ENCODE measurements around the gene PLCB1.

The PLCB1 gene

DNA sequence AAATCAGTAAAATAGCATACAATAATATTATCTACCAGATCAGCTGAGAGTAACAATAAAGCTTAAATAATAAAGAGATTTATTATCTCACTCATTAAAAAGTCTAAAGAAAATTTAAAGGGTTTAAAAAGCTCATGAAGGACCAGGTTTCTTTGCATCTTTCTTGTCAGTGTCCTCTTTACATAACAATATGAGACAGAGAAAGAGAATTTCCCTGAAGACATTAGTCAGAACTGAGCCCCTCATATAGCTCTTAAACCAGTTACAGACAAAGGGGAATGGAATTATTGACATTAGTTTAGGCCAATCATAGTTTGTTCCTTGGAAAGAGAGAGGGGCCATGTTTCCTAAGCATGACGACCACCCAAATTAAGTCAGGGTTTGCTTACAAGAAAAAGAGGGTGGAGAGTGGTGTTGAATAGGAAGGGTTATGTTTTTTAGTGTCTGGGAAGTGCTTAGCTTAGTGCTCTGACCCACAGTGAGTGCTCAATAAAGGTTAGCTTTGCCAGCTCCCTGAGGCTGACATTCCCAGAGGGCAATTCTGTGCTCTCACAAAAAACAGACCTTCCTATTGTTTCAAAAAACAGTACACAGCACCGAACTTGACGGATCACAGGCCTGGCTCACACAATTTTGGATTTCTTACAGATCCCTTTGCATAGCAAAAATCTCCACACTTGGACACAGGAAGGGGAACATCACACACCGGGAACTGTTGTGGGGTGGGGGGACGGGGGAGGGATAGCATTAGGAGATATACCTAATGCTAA, 3.6 kb upstream of the PLCB1 start:
- no peak overlapping the region for H3K27ac ChIP-seq (ENCODE audit: insufficient read depth in 1 of 2, low read depth in 1 of 2, low read length in 2 of 2, poor library complexity in 1 of 2, severe bottlenecking in 2 of 2)
- H3K4me3 ChIP-seq (ENCODE audit: control insufficient read depth in 1 of 7, extremely low read depth in 1 of 7, insufficient read depth in 4 of 7, low read depth in 2 of 7, low read length in 6 of 7) = no peak overlapping the region
- H3K36me3 ChIP-seq (ENCODE audit: control insufficient read depth in 4 of 4, insufficient read depth in 4 of 4, low read length in 3 of 4) = no peaks in the 10 kb centered on the region
- H3K4me1 ChIP-seq (ENCODE audit: control extremely low read depth in 1 of 4, control insufficient read depth in 4 of 4, insufficient read depth in 4 of 4, low read length in 3 of 4) = peaks cover 2 to 16% (median 7%) of the 10 kb centered on the region in 4 experiments
- H3K27me3 ChIP-seq (replicated peaks in 2 of 5; ENCODE audit: control insufficient read depth in 4 of 5, insufficient read depth in 5 of 5, low read length in 4 of 5) = peaks cover 0 to 3% (median 0%) of the 10 kb centered on the region in 5 experiments
- H3K9me3 ChIP-seq (ENCODE audit: control extremely low read depth in 1 of 5, control insufficient read depth in 4 of 5, insufficient read depth in 2 of 5, low read depth in 1 of 5, low read length in 4 of 5) = no peaks in the 10 kb centered on the region
- WGBS (ENCODE audit: insufficient coverage) = 100% methylated on average over 1 of the region's 5 CpGs
- CTCF ChIA-PET = interaction anchor here (0.8 to 3.0 kb wide), 5 partner anchors 176 to 593 kb away, joined by 3 to 14 read pairs (median 4); no protein-coding TSS in a partner anchor
- POLR2A ChIA-PET = interaction anchor here (0.7 kb wide), 1 partner anchor 110 kb away, joined by 3 read pairs; no protein-coding TSS in a partner anchor
- no peak for DNase-seq

DNA sequence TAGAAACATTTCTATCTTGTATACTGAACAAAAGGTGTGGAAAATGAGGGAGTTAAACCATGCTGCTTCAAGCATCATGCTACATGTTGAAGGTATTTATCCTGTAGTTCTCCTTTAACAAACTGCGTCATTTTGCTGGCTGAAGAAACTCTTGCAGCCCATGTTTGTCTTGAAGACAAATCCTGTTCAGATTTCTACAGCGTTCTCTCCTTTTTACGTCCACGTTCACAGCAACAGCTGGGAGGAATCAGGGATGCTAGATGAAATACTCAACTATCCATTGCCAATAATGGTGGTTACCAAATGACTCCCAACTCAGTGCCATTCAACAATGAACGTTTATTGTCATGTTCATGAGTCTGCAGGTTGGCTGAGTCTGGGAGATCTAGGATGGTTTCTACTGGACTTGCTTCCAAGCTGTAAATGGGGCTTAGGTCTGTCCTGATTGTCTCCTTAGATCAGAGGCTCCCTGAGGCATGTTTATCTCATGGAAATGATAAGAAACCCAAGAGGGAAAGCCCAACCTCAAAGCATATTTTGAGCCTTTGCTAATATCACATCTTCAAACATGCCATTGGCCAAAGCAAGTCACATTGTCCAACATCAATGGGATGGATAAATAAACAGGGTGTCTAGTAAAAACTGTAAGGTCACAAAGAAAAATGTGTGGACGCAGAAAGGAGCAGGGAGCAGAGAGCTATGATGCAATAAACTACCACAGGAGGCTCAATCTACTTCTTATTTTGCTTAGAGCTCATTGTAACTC, 2.7 kb upstream of the PLCB1 start:
- CTCF ChIA-PET = interaction anchor here (1.9 to 3.0 kb wide), 4 partner anchors 257 to 593 kb away, joined by 4 to 27 read pairs (median 10); no protein-coding TSS in a partner anchor

DNA sequence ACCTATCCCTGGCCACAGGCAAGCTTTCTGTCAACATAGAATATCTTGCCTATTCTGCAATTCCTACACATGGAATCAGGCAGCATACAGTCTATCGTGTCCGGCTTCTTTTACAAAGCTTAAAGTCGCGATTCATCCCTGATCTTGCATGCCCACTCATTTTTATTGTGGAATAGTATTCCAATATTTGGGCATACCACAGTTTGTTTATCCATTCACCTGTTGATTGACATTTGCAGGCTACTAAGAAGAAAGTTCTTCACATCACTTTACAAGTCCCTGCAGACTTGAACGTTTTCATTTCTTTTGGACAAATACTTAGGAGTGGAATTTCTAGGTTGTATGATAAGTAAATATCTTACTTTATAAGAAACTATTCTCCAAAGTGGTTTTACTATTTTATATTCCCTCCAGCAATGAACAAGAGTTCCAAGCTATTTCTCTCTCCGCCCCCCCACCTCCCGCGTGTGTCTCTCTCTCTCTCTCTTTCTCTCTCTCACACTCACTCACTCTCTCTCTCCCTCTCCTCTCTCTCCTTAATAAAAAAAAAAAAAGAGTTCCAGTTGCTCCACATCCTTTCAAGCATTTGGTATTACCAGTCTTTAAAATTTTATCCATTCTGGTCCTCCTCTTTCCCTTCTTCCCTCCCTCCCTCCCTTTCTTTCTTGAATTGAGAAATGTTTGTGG, 1.1 kb upstream of the PLCB1 start:
- no peak overlapping the region for H3K27ac ChIP-seq (ENCODE audit: insufficient read depth in 1 of 2, low read depth in 1 of 2, low read length in 2 of 2, poor library complexity in 1 of 2, severe bottlenecking in 2 of 2)
- DNase-seq = no peak
- H3K27me3 ChIP-seq (replicated peaks in 2 of 5; ENCODE audit: control insufficient read depth in 4 of 5, insufficient read depth in 5 of 5, low read length in 4 of 5) = peaks cover 0 to 3% (median 0%) of the 10 kb centered on the region in 5 experiments
- H3K4me1 ChIP-seq (ENCODE audit: control extremely low read depth in 1 of 4, control insufficient read depth in 4 of 4, insufficient read depth in 4 of 4, low read length in 3 of 4) = peaks cover 15 to 37% (median 26%) of the 10 kb centered on the region in 4 experiments
- peak overlapping the region in 5 of 7 experiments; percentile 68 to 93 (median 86) for H3K4me3 ChIP-seq (ENCODE audit: control insufficient read depth in 1 of 7, extremely low read depth in 1 of 7, insufficient read depth in 4 of 7, low read depth in 2 of 7, low read length in 6 of 7)
- ChIA-PET POLR2A (no interaction called here), CTCF (interaction anchor here (0.7 to 2.9 kb wide), 18 partner anchors 8 to 591 kb away, joined by 3 to 27 read pairs (median 4); no protein-coding TSS in a partner anchor)
- no peaks in the 10 kb centered on the region for H3K9me3 ChIP-seq (ENCODE audit: control extremely low read depth in 1 of 5, control insufficient read depth in 4 of 5, insufficient read depth in 2 of 5, low read depth in 1 of 5, low read length in 4 of 5)
- peaks cover 0 to 2% (median 0%) of the 10 kb centered on the region in 4 experiments for H3K36me3 ChIP-seq (ENCODE audit: control insufficient read depth in 4 of 4, insufficient read depth in 4 of 4, low read length in 3 of 4)
- WGBS (ENCODE audit: insufficient coverage) = 78% methylated on average over 6 of the region's 8 CpGs

More for the DNA sequence above, 2.7 kb upstream of the PLCB1 start:
- 87% methylated on average over 6 of the region's 6 CpGs for WGBS (ENCODE audit: insufficient coverage)
- H3K4me1 ChIP-seq (ENCODE audit: control extremely low read depth in 1 of 4, control insufficient read depth in 4 of 4, insufficient read depth in 4 of 4, low read length in 3 of 4) = peaks cover 11 to 25% (median 16%) of the 10 kb centered on the region in 4 experiments
- no peak overlapping the region for H3K4me3 ChIP-seq (ENCODE audit: control insufficient read depth in 1 of 7, extremely low read depth in 1 of 7, insufficient read depth in 4 of 7, low read depth in 2 of 7, low read length in 6 of 7)
- H3K9me3 ChIP-seq (ENCODE audit: control extremely low read depth in 1 of 5, control insufficient read depth in 4 of 5, insufficient read depth in 2 of 5, low read depth in 1 of 5, low read length in 4 of 5) = no peaks in the 10 kb centered on the region
- no peak overlapping the region for H3K27ac ChIP-seq (ENCODE audit: insufficient read depth in 1 of 2, low read depth in 1 of 2, low read length in 2 of 2, poor library complexity in 1 of 2, severe bottlenecking in 2 of 2)
- H3K27me3 ChIP-seq (replicated peaks in 2 of 5; ENCODE audit: control insufficient read depth in 4 of 5, insufficient read depth in 5 of 5, low read length in 4 of 5) = peaks cover 0 to 3% (median 0%) of the 10 kb centered on the region in 5 experiments
- no peaks in the 10 kb centered on the region for H3K36me3 ChIP-seq (ENCODE audit: control insufficient read depth in 4 of 4, insufficient read depth in 4 of 4, low read length in 3 of 4)
- no peak for DNase-seq
- POLR2A ChIA-PET = no interaction called here

DNA sequence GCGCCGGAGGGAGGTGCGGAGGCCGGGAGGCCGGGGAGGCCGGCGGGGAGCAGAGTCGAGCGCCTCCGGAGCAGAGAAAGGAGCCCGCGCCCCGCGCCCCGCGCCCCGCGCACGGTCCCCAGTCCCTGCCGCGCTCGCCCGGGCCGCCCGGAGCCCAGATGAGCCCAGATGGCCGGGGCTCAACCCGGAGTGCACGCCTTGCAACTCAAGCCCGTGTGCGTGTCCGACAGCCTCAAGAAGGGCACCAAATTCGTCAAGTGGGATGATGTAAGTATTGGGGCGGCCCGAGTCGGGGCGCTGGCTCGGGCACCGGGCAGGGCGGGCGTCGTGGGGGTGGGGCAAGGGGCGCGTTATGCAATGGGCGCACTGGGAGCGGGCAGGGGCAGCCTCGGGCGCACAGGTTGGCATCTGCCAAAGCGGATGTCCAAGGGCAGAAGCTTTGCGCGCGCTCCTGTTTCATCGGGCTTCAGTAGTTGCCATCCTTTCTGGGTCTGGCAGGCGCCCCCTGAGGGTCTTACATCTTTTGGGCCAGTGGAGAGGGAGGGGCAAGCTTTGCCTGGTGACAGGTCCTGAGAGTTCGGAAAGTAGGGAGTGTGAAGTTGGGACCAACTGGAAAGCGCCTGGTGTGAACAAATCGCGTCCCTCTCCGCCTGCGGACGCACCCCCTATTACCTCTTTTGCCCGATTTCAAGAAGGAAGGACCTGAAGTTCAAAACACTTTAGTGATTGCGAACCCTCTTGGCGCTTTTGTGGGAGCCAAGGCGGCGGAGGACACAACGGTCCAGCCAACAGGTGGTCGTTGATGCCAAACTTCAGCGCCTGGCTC, 631 bp downstream of the PLCB1 start:
- H3K36me3 ChIP-seq (ENCODE audit: control insufficient read depth in 4 of 4, insufficient read depth in 4 of 4, low read length in 3 of 4) = peaks cover 0 to 8% (median 1%) of the 10 kb centered on the region in 4 experiments
- H3K27me3 ChIP-seq (replicated peaks in 2 of 5; ENCODE audit: control insufficient read depth in 4 of 5, insufficient read depth in 5 of 5, low read length in 4 of 5) = peaks cover 0 to 3% (median 0%) of the 10 kb centered on the region in 5 experiments
- peak; percentile 33 to 68 (median 52) for DNase-seq
- H3K27ac ChIP-seq (ENCODE audit: insufficient read depth in 1 of 2, low read depth in 1 of 2, low read length in 2 of 2, poor library complexity in 1 of 2, severe bottlenecking in 2 of 2) = peak overlapping the region in 1 of 2 experiments; percentile 53
- POLR2A ChIA-PET = no interaction called here
- WGBS (ENCODE audit: insufficient coverage) = under 1% methylated on average over 57 of the region's 68 CpGs
- CTCF ChIA-PET = interaction anchor here (1.1 to 6.8 kb wide), 5 partner anchors 21 to 589 kb away, joined by 3 to 39 read pairs (median 10); no protein-coding TSS in a partner anchor
- H3K9me3 ChIP-seq (ENCODE audit: control extremely low read depth in 1 of 5, control insufficient read depth in 4 of 5, insufficient read depth in 2 of 5, low read depth in 1 of 5, low read length in 4 of 5) = no peaks in the 10 kb centered on the region
- peak overlapping the region; percentile 85 to 97 (median 90) for H3K4me3 ChIP-seq (ENCODE audit: control insufficient read depth in 1 of 7, extremely low read depth in 1 of 7, insufficient read depth in 4 of 7, low read depth in 2 of 7, low read length in 6 of 7)
- H3K4me1 ChIP-seq (ENCODE audit: control extremely low read depth in 1 of 4, control insufficient read depth in 4 of 4, insufficient read depth in 4 of 4, low read length in 3 of 4) = peaks cover 18 to 38% (median 26%) of the 10 kb centered on the region in 4 experiments

DNA sequence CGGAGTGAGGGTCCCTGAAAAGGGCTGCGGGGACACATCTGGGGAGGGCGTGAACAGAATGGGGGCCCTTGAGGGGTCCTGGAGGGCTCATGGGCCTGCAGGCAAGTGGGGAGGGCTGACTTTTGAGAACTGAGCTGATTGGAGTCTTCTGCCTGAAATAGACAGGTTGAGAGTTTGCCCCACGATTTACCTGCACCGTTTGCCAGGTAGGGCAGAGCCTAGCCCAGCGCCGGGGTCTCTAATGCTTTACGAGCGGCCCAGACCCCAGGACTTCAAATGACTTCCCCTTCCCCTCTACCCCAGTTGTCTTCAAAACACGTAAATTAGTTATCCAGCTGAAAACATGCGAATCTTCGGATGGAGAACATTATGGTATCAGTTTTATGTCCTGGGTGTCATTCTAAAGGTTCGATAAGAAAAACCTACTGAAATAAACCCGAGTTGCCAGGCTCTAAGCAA, 1.3 kb downstream of the PLCB1 start:
- Histone ChIP-seq H3K27ac (ENCODE audit: insufficient read depth in 1 of 2, low read depth in 1 of 2, low read length in 2 of 2, poor library complexity in 1 of 2, severe bottlenecking in 2 of 2) (peak overlapping the region in 1 of 2 experiments; percentile 52), H3K36me3 (ENCODE audit: control insufficient read depth in 4 of 4, insufficient read depth in 4 of 4, low read length in 3 of 4) (peaks cover 0 to 8% (median 1%) of the 10 kb centered on the region in 4 experiments), H3K27me3 (replicated peaks in 2 of 5; ENCODE audit: control insufficient read depth in 4 of 5, insufficient read depth in 5 of 5, low read length in 4 of 5) (peaks cover 0 to 3% (median 0%) of the 10 kb centered on the region in 5 experiments), H3K4me1 (ENCODE audit: control extremely low read depth in 1 of 4, control insufficient read depth in 4 of 4, insufficient read depth in 4 of 4, low read length in 3 of 4) (peaks cover 18 to 34% (median 26%) of the 10 kb centered on the region in 4 experiments), H3K4me3 (ENCODE audit: control insufficient read depth in 1 of 7, extremely low read depth in 1 of 7, insufficient read depth in 4 of 7, low read depth in 2 of 7, low read length in 6 of 7) (peak overlapping the region; percentile 85 to 97 (median 90)), H3K9me3 (ENCODE audit: control extremely low read depth in 1 of 5, control insufficient read depth in 4 of 5, insufficient read depth in 2 of 5, low read depth in 1 of 5, low read length in 4 of 5) (no peaks in the 10 kb centered on the region)
- whole genome bisulfite sequencing (ENCODE audit: insufficient coverage) = 2% methylated on average over 7 of the region's 14 CpGs
- peak in 2 of 3 donors; percentile 46 to 57 for DNase-seq
- CTCF ChIA-PET = interaction anchor here (0.9 to 6.8 kb wide), 9 partner anchors 9 to 588 kb away, joined by 3 to 39 read pairs (median 5); no protein-coding TSS in a partner anchor
- POLR2A ChIA-PET = no interaction called here

Data from common myeloid progenitor, CD34-positive (primary cell).